Smooth muscle cell of the brain vasculature (primary cell): ENCODE results near the gene CDKAL1.
A peak's percentile ranks its signal among the peaks of the same experiment; 100 is the strongest.
"Not testable (repeated sequence)": the region's sequence is repeated elsewhere in the genome, so short reads cannot be mapped to it uniquely, and the experiment has no call there.

Experiments
- DNase-seq: peaks from one replicate; pipeline ENCODE4 v3.0.0-alpha.2; 2012; ENCODE audit warnings: low read depth, low spot score

The CDKAL1 gene

DNA sequence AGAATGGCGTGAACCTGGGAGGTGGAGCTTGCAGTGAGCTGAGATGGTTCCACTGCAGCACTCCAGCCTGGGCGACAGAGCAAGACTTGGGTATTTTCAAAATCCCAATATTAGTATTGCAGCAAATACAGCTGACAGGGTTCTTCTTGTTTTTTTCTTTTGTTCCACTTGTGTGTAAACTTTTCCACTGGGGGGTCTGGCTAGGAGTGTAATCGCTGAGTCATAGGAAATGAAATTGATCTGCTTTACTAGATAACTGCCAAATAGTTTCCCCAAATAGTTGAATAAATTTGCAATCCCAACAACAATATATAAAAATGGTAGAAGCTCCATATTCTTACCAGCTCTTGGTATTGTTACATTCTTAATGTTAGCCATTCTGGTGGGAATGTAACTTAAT is 533.3 kb downstream of the CDKAL1 start:
- peak; percentile 10 for DNase-seq

GRCh38 chr6:21070620-21071019 is 536.4 kb downstream of the CDKAL1 start:
- DNase-seq, result no peak

- DNase-seq, result no peak
Measured at GRCh38 chr6:21071780-21072468, 537.7 kb downstream of the CDKAL1 start.

GRCh38 chr6:21073318-21073839 is 539.1 kb downstream of the CDKAL1 start:
- DNase-seq, result no peak

GRCh38 chr6:21074484-21074883 is 540.2 kb downstream of the CDKAL1 start:
- no peak for DNase-seq

DNA sequence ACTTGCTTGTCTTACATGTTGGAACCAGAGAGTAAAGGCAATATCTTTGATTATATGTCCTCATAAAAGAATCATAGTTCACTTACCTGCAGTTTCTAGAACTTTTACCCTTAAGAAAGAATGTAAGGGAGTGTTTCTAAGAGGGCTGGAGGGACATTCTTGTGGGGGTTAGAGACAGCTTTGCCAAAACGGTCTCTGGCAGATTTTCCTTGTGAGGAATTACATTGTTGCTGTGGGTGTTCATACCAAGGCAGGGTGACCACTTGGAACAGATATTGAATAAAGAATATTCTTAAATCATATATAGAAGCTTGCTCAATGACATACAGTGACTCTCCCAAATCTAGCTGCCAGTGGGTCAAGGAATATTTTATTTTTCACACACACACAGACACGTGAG is 541.7 kb downstream of the CDKAL1 start:
- no peak for DNase-seq

DNA sequence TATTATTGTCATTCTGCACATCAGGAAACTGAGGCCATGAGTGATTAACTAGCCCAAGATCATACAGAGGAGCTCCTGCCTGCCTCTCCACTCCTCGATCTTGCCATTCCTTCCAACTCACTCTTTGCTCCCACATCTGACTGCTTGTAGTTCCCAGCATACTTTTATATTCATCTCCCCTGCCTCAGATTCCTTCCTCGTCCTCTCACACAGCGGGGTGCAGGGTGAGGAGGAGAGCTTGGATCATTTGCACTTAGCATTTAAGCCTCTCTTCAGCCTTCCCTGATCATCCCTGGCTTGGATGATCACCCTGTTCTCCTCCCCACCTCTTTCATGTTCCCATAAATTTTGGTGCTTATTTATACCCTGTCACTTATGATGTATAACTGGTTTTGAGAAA is 544.2 kb downstream of the CDKAL1 start:
- no peak for DNase-seq

DNA sequence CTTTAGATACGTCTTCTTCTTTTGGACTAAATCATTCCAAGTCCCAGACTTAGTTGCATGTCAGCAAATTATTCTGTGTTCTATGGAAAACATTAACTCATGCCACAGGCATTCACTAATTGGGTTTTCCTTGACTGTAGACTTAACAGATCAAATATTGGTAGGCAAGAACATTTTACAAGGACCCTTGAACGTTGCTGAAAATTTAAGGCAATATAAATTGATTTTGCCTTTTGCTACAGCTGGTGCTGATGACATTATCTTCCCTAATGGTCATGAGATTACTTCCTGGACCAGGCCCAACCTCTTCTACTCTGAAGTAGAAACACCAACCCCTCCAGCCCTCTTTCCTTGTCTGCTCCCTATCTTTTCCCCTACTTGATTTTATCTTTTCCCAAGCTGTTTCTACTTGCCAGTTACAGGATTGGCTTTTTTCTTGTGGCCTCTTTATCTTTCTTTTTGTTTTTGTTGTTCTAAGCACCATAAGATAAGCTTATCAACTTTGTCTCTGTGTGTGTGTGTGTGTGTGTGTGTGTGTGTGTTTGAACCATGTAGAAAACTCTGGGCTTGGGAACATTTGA is 545.3 kb downstream of the CDKAL1 start:
- DNase-seq, result no peak

GRCh38 chr6:21080221-21080620 is 546.0 kb downstream of the CDKAL1 start:
- no peak for DNase-seq

GRCh38 chr6:21082091-21082490 is 547.8 kb downstream of the CDKAL1 start:
- DNase-seq, result no peak

- no peak for DNase-seq
Measured at GRCh38 chr6:21083708-21084107, 549.5 kb downstream of the CDKAL1 start.

DNA sequence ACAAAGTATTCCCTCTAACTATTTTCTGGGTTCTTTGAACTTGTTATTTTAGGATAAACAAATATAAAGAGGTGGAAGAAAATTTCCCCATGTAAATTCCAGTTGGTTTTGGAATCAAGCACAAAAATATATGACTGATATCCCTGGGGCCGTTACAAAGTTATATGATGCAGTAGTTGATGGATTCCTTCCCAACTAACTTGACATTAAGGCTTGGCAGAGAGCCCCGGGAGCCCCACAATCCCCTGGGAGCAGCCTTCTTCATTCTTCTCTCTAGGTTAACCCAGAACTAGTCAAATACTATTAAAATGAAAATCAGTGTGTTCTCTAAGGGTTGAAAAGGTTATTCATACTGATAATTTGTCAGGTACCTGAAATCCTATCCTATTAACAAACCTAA is 550.4 kb downstream of the CDKAL1 start:
- DNase-seq, result no peak

GRCh38 chr6:21085211-21085610 is 551.0 kb downstream of the CDKAL1 start:
- no peak for DNase-seq

DNA sequence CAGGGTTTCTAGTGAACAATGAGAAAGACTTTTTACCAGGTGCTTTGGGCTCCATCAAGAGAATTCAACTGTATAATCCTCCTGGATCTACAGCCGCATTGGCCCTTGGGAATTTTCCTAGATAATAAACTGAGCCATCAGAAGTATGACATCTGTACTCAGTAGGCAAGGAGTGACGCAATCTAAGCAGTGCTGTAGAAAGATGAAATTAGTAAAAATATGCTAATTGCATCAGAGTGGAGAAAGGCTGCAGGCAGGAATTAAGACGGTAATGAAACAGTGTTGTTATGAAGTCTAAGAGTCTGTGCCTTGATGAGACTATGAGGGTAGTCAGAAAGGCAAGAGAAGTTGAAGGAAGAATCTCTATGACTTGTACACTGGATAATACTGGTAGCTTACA is 551.4 kb downstream of the CDKAL1 start:
- no peak for DNase-seq

- no peak for DNase-seq
Measured at GRCh38 chr6:21087188-21087587, 552.9 kb downstream of the CDKAL1 start.

GRCh38 chr6:21091411-21091810 is 557.2 kb downstream of the CDKAL1 start:
- no peak for DNase-seq

DNA sequence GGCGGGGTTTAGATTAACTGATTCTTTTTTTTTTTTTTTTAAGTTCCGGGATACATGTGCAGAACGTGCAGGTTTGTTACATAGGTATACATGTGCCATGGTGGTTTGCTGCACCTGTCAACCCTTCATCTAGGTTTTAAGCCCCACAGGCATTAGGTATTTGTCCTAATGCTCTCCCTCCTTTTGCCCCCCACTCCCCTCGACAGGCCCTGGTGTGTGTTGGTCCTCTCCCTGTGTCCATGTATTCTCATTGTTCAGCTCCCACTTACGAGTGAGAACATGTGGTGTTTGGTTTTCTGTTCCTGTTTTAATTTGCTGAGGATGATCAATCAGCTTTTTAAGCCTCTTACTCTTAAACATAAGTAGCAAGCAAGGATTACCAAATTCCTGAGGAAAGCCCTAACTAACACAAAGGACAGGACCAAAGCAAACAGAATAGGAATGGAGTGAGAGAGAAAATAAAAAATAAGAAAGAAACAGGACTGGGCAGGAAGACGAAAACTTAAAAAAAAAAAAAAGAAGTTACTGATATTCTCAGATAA is 558.0 kb downstream of the CDKAL1 start:
- DNase-seq, result not testable (repeated sequence)

DNA sequence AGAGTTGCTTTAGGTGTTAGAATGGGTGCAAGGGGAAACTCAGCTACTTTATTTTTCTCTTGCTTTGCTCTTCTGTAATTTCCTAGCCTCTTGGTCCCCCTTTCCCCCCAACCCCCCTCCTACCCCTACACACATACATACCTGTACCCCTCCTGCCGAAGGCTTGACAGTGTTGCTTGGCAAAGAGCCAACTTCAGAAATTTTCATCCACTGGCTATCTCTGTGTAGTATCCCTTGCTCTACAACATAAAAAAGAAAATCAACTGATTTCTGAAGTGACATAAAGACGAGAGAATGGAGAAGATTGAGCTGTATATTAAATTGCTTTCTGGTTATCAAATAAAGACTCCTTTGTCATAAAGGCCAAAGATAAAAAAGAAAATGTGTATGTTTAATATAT is 561.2 kb downstream of the CDKAL1 start:
- DNase-seq, result no peak

GRCh38 chr6:21098134-21098533 is 563.9 kb downstream of the CDKAL1 start:
- no peak for DNase-seq

- DNase-seq, result peak; percentile 6
Measured at GRCh38 chr6:21098744-21099143, 564.5 kb downstream of the CDKAL1 start.

- DNase-seq, result no peak
Measured at GRCh38 chr6:21099338-21100314, 565.4 kb downstream of the CDKAL1 start.

DNA sequence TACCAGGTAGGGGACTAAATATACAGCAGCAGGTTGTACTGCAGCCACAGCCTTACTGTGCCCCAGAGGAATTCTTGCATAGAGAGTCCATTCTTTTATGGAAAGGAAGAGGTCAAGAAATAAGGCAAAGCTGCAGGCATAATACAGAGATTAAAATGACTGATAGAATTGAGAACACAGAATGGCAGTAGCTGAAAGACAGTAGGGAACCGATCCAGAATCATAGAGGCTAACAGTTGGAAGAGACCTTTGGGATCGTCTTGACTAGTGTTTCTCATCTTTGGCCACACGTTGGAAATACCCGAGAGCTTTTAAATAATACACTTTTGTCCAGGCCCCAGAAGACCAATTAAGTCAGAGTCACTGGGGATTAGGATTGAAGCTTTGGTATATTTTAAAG is 566.7 kb downstream of the CDKAL1 start:
- no peak for DNase-seq
